WTC11 (cell line): ENCODE results near the gene TEKT3. TPM values are rescaled to one million over a fixed set of nuclear protein-coding genes. Genes with fewer than 3 reads are reported as not detected.

Experiments
- ATAC-seq: fragments of 200-7000 bp; cut with Tn5 transposase; 2 replicates; pipeline ENCODE4 v1.10.0; 2021; ENCODE audit warnings: mild to moderate bottlenecking, moderate library complexity
- CTCF ChIA-PET: fragments of 300-600 bp; sonication (Branson Sonifier 250); formaldehyde crosslinking; loops from one replicate; lab custom pipeline; 2021; ENCODE audit warnings: antibody characterized with exemption; lab: Charles Lee
- POLR2A ChIA-PET: fragments of 350-600 bp; sonication (Branson Sonifier 250); formaldehyde crosslinking; loops from one replicate; lab custom pipeline; 2021; ENCODE audit warnings: antibody characterized with exemption; lab: Charles Lee
- DNase-seq: peaks from one replicate; pipeline ENCODE4 v3.0.0; 2021; ENCODE audit warnings: low spot score
- H3K27ac Mint-ChIP-seq: 2 replicates; pipeline ENCODE4 v1.8.0; 2021; ENCODE audit warnings: mixed read lengths
- H3K27me3 Mint-ChIP-seq: 2 replicates; pipeline ENCODE4 v1.8.0; 2021; ENCODE audit warnings: low read depth, mild to moderate bottlenecking, moderate library complexity, mixed read lengths
- H3K36me3 Mint-ChIP-seq: 2 replicates; pipeline ENCODE4 v1.8.0; 2021; ENCODE audit warnings: mixed read lengths
- H3K4me1 Mint-ChIP-seq: 2 replicates; pipeline ENCODE4 v1.8.0; 2022; ENCODE audit warnings: mixed read lengths
- H3K4me3 Mint-ChIP-seq: 2 replicates; pipeline ENCODE4 v1.8.0; 2021; ENCODE audit warnings: mild to moderate bottlenecking, moderate library complexity, mixed read lengths
- H3K9me3 Mint-ChIP-seq: 2 replicates; pipeline ENCODE4 v1.8.0; 2021; ENCODE audit warnings: mixed read lengths
- ATF6 ChIP-seq: sonication (generic); formaldehyde crosslinking; IDR thresholded peaks from 2 replicates; pipeline ENCODE4 v1.8.1; 2023; ENCODE audit warnings: mild to moderate bottlenecking, missing genetic modification reagents
- ESRRA ChIP-seq: sonication (generic); formaldehyde crosslinking; IDR thresholded peaks from 2 replicates; pipeline ENCODE4 v1.8.1; 2022; ENCODE audit warnings: mild to moderate bottlenecking, missing genetic modification reagents, borderline replicate concordance
- FOXP1 ChIP-seq: sonication (generic); formaldehyde crosslinking; IDR thresholded peaks from 2 replicates; pipeline ENCODE4 v1.8.0; 2022; ENCODE audit warnings: missing genetic modification reagents, mild to moderate bottlenecking, moderate library complexity, borderline replicate concordance
- MXD4 ChIP-seq: fragments of 250-450 bp; sonication (Bioruptor Pico); IDR thresholded peaks from 2 replicates; pipeline ENCODE4 v1.8.0; 2021; ENCODE audit warnings: mild to moderate bottlenecking, moderate library complexity, borderline replicate concordance
- NFATC4 ChIP-seq: fragments of 250-450 bp; sonication (Bioruptor Pico); IDR thresholded peaks from 2 replicates; pipeline ENCODE4 v1.9.0; 2021; ENCODE audit warnings: mild to moderate bottlenecking
- NR1H2 ChIP-seq: sonication (generic); formaldehyde crosslinking; IDR thresholded peaks from 2 replicates; pipeline ENCODE4 v1.9.0; 2021; ENCODE audit warnings: mild to moderate bottlenecking, moderate library complexity, missing genetic modification reagents
- NR3C1 ChIP-seq: sonication (generic); formaldehyde crosslinking; conservative IDR thresholded peaks from 2 replicates; pipeline ENCODE4 v1.8.1; 2023; ENCODE audit warnings: low read depth, mild to moderate bottlenecking, missing genetic modification reagents
- SMAD4 ChIP-seq: sonication (generic); formaldehyde crosslinking; IDR thresholded peaks from 2 replicates; pipeline ENCODE4 v1.8.0; 2022; ENCODE audit warnings: mild to moderate bottlenecking, missing genetic modification reagents
- SOX15 ChIP-seq: fragments of 250-450 bp; sonication (Bioruptor Pico); IDR thresholded peaks from 2 replicates; pipeline ENCODE4 v1.9.0; 2021; ENCODE audit warnings: mild to moderate bottlenecking
- TCF7 ChIP-seq: sonication (generic); formaldehyde crosslinking; IDR thresholded peaks from 2 replicates; pipeline ENCODE4 v1.8.0; 2022; ENCODE audit warnings: mild to moderate bottlenecking, low read depth, missing genetic modification reagents, moderate library complexity
- ZBTB43 ChIP-seq: sonication (generic); formaldehyde crosslinking; IDR thresholded peaks from 2 replicates; pipeline ENCODE4 v1.8.1; 2023; ENCODE audit warnings: mild to moderate bottlenecking, missing genetic modification reagents
- ZNF121 ChIP-seq: sonication (generic); formaldehyde crosslinking; IDR thresholded peaks from 2 replicates; pipeline ENCODE4 v1.8.0; 2023; ENCODE audit warnings: missing genetic modification reagents
- ZNF138 ChIP-seq: sonication (generic); formaldehyde crosslinking; conservative IDR thresholded peaks from 2 replicates; pipeline ENCODE4 v1.8.1; 2022; ENCODE audit warnings: mild to moderate bottlenecking, moderate library complexity, missing genetic modification reagents
- ZNF219 ChIP-seq: sonication (generic); formaldehyde crosslinking; IDR thresholded peaks from 2 replicates; pipeline ENCODE4 v1.8.0; 2023; ENCODE audit warnings: missing genetic modification reagents, mild to moderate bottlenecking, borderline replicate concordance
- ZNF317 ChIP-seq: sonication (generic); formaldehyde crosslinking; IDR thresholded peaks from 2 replicates; pipeline ENCODE4 v1.8.1; 2023; ENCODE audit warnings: low read depth, mild to moderate bottlenecking, moderate library complexity, missing genetic modification reagents, borderline replicate concordance
- ZNF425 ChIP-seq: fragments of 250-450 bp; sonication (Bioruptor Pico); conservative IDR thresholded peaks from 2 replicates; pipeline ENCODE4 v1.9.0; 2021; ENCODE audit warnings: mild to moderate bottlenecking
- total RNA-seq: library from RNA; stranded (reverse); gene quantifications from 3 replicates; pipeline ENCODE4 v1.2.3, GENCODE V29; 2021
- TF ChIP-seq, protein P1 (sequence below): sonication (generic); formaldehyde crosslinking; IDR thresholded peaks from 2 replicates; pipeline ENCODE4 v1.8.0; 2022; ENCODE audit warnings: mild to moderate bottlenecking, missing genetic modification reagents
- TF ChIP-seq, protein P2 (sequence below): sonication (generic); formaldehyde crosslinking; IDR thresholded peaks from 2 replicates; pipeline ENCODE4 v1.8.1; 2023; ENCODE audit warnings: mild to moderate bottlenecking, moderate library complexity, missing genetic modification reagents
- TF ChIP-seq, protein P3 (sequence below): fragments of 250-450 bp; sonication (Bioruptor Pico); IDR thresholded peaks from 2 replicates; pipeline ENCODE4 v1.9.0; 2021; ENCODE audit warnings: moderate library complexity, mild to moderate bottlenecking, inconsistent platforms, borderline replicate concordance

TEKT3 gene
- total RNA-seq, 1 experiment from 2014 or later, result 3.1 TPM

GRCh38 chr17:15368600-15368999 is 27.2 kb upstream of the TEKT3 start (continued):
- TF ChIP-seq ZNF425 (CRISPR knock-in tag), result no peak
- TF ChIP-seq NR3C1 (CRISPR knock-in tag), result no peak
- TF ChIP-seq MXD4 (CRISPR knock-in tag), result no peak
- no peak for TF ChIP-seq SMAD4 (CRISPR knock-in tag)
- TF ChIP-seq NFATC4, result no peak
- TF ChIP-seq NR1H2 (CRISPR knock-in tag), result no peak
- TF ChIP-seq ZNF219 (CRISPR knock-in tag), result no peak
- TF ChIP-seq, protein P1, sequence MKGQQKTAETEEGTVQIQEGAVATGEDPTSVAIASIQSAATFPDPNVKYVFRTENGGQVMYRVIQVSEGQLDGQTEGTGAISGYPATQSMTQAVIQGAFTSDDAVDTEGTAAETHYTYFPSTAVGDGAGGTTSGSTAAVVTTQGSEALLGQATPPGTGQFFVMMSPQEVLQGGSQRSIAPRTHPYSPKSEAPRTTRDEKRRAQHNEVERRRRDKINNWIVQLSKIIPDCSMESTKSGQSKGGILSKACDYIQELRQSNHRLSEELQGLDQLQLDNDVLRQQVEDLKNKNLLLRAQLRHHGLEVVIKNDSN (CRISPR knock-in tag), result no peak
- TF ChIP-seq TCF7 (CRISPR knock-in tag), result no peak
- TF ChIP-seq FOXP1 (CRISPR knock-in tag), result no peak
- no peak for TF ChIP-seq ZNF138 (CRISPR knock-in tag)
- TF ChIP-seq, protein P2, sequence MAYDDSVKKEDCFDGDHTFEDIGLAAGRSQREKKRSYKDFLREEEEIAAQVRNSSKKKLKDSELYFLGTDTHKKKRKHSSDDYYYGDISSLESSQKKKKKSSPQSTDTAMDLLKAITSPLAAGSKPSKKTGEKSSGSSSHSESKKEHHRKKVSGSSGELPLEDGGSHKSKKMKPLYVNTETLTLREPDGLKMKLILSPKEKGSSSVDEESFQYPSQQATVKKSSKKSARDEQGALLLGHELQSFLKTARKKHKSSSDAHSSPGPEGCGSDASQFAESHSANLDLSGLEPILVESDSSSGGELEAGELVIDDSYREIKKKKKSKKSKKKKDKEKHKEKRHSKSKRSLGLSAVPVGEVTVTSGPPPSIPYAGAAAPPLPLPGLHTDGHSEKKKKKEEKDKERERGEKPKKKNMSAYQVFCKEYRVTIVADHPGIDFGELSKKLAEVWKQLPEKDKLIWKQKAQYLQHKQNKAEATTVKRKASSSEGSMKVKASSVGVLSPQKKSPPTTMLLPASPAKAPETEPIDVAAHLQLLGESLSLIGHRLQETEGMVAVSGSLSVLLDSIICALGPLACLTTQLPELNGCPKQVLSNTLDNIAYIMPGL, result no peak
- TF ChIP-seq ESRRA (CRISPR knock-in tag), result no peak

GRCh38 chr17:15366026-15366425 is 24.6 kb upstream of the TEKT3 start:
- Mint-ChIP-seq H3K9me3 (peaks cover 12% of the 10 kb centered on the region), H3K4me3 (no peak overlapping the region), H3K27ac (no peak overlapping the region), H3K36me3 (0 out of 2 replicates have a peak, but pooled peaks cover 3% of the 10 kb centered on the region), H3K4me1 (peaks cover 4% of the 10 kb centered on the region), H3K27me3 (peaks cover 3% of the 10 kb centered on the region; the same call in 1 of the 2 replicates)
- TF ChIP-seq ATF6, result no peak
- ChIA-PET CTCF (interaction anchor here (0.8 to 1.1 kb wide), 2 partner anchors 28 to 64 kb away, joined by 3 to 4 read pairs; no protein-coding TSS in a partner anchor), POLR2A (no interaction called here)
- ATAC-seq (no peak), DNase-seq (no peak)

- no peaks in the 10 kb centered on the region for H3K27me3 Mint-ChIP-seq
- no peak for DNase-seq
- no peak overlapping the region for H3K27ac Mint-ChIP-seq
- ATAC-seq, result no peak
- 0 out of 2 replicates have a peak, but pooled peaks cover 3% of the 10 kb centered on the region for H3K36me3 Mint-ChIP-seq
- peaks cover 12% of the 10 kb centered on the region for H3K9me3 Mint-ChIP-seq
- no peak overlapping the region for H3K4me3 Mint-ChIP-seq
- ChIA-PET CTCF (no interaction called here), POLR2A (no interaction called here)
- TF ChIP-seq ZBTB43 (no peak), SOX15 (no peak), ZNF121 (no peak), ZNF317 (CRISPR knock-in tag) (no peak)
- TF ChIP-seq, protein P3, sequence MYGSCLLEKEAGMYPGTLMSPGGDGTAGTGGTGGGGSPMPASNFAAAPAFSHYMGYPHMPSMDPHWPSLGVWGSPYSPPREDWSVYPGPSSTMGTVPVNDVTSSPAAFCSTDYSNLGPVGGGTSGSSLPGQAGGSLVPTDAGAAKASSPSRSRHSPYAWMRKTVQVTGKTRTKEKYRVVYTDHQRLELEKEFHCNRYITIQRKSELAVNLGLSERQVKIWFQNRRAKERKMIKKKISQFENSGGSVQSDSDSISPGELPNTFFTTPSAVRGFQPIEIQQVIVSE (CRISPR knock-in tag), result no peak
- H3K4me1 Mint-ChIP-seq, result no peaks in the 10 kb centered on the region
Observed at GRCh38 chr17:15364615-15365014, 23.2 kb upstream of the TEKT3 start.
